ENCODE data around the gene USP21. TPM values are rescaled to one million over a fixed set of nuclear protein-coding genes. Genes with fewer than 3 reads are reported as not detected.

USP21 gene
- total RNA-seq, 1 donor from 2014 or later: 6.7 TPM

GRCh38 chr1:161153176-161153575, 6.1 kb upstream of the USP21 start:
- DNase-seq (ENCODE audit: low spot score): no peak
- TF ChIP-seq EZH2phosphoT487 (IDR thresholded peaks at IDR 0.05) (no peak), CTCF (IDR thresholded peaks at IDR 0.05) (no peak), EZH2 (IDR thresholded peaks at IDR 0.05) (no peak)

DNA sequence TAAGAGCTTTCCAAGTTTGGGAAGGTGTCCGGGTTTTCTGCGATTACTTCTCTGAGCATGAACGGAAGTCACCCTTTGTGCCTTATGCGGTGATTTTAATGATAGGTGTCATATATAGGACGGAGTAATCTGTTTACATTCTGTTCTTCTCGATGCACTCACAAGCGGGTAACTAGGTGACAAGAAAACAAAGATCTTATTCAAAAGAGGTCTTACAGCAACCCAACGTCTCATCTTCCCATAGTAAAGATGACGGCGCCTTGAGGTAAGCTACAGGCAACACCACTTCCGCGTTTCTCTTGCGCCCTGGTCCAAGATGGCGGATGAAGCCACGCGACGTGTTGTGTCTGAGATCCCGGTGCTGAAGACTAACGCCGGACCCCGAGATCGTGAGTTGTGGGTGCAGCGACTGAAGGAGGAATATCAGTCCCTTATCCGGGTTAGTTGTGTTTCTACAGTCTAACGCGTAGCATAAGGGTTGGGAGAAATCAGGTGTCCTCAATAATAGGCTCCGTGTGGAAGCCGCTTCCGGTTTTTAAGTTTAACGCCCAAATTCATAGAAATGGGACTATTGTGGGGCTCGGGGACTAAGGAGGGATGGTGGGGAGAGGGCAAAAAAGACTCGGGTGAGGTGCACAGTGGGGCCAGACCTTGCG, 5.5 kb upstream of the USP21 start, which contains the start of gene UFC1:
Gene UFC1 (plus strand): TSS at position 297 of the 656 bp plus-strand sequence. CDS start 20 bp downstream, at position 317.
- Histone ChIP-seq H3K4me2 (peak within 1 kb of the TSS; percentile 84), H3K9me3 (ENCODE audit: low read depth) (no peaks in the 10 kb centered on the region), H3K4me3 (peak within 1 kb of the TSS; percentile 91), H3K4me1 (no peaks in the 10 kb centered on the region), H3F3A (ENCODE audit: low read depth) (peaks cover 12% of the 10 kb centered on the region), H4K20me1 (ENCODE audit: low read depth) (no peaks in the 10 kb centered on the region), H3K27ac (peak within 1 kb of the TSS; percentile 77), H3K27me3 (no peaks in the 10 kb centered on the region), H3K36me3 (no peaks in the 10 kb centered on the region), H3K79me2 (ENCODE audit: low read depth) (peaks cover 19% of the 10 kb centered on the region), H2AFZ (replicated peaks) (peak within 1 kb of the TSS; percentile 96), H3K9ac (peak within 1 kb of the TSS; percentile 91)
- Mint-ChIP-seq H3K9me3 (no peaks in the 10 kb centered on the region), H3K4me3 (peak within 1 kb of the TSS; percentile 99), H3K4me1 (peaks cover 23% of the 10 kb centered on the region), H3K36me3 (peaks cover 5% of the 10 kb centered on the region), H3K27me3 (ENCODE audit: insufficient read depth, low read depth) (peaks cover 1% of the 10 kb centered on the region), H3K27ac (peak within 1 kb of the TSS; percentile 100)
- peak; percentile 89 for DNase-seq (ENCODE audit: low spot score)
- TF ChIP-seq EZH2 (IDR thresholded peaks at IDR 0.05) (no peak), EZH2phosphoT487 (IDR thresholded peaks at IDR 0.05) (no peak), CTCF (IDR thresholded peaks at IDR 0.05) (no peak)

More at GRCh38 chr1:161153176-161153575, 6.1 kb upstream of the USP21 start:
- H3K9me3 ChIP-seq (ENCODE audit: low read depth): no peaks in the 10 kb centered on the region
- peaks cover 19% of the 10 kb centered on the region for H3K79me2 ChIP-seq (ENCODE audit: low read depth)
- peak overlapping the region; percentile 96 for H2AFZ ChIP-seq (replicated peaks)
- peak overlapping the region; percentile 84 for H3K4me2 ChIP-seq
- H3K4me3 ChIP-seq: peak overlapping the region; percentile 91
- no peak overlapping the region for H3K27ac ChIP-seq
- Mint-ChIP-seq H3K27me3 (ENCODE audit: insufficient read depth, low read depth) (peaks cover 3% of the 10 kb centered on the region), H3K4me1 (peaks cover 17% of the 10 kb centered on the region), H3K9me3 (no peaks in the 10 kb centered on the region), H3K36me3 (peaks cover 5% of the 10 kb centered on the region), H3K27ac (peak overlapping the region; percentile 72), H3K4me3 (peak overlapping the region; percentile 99)
- H3K9ac ChIP-seq: peak overlapping the region; percentile 91
- H3K36me3 ChIP-seq: no peaks in the 10 kb centered on the region
- H3K4me1 ChIP-seq: no peaks in the 10 kb centered on the region
- H4K20me1 ChIP-seq (ENCODE audit: low read depth): no peaks in the 10 kb centered on the region
- H3K27me3 ChIP-seq: no peaks in the 10 kb centered on the region
- peaks cover 5% of the 10 kb centered on the region for H3F3A ChIP-seq (ENCODE audit: low read depth)

GRCh38 chr1:161157867-161158266, 1.4 kb upstream of the USP21 start:
- H3K4me3 Mint-ChIP-seq: peak overlapping the region; percentile 95
- peaks cover 7% of the 10 kb centered on the region for H3K27me3 Mint-ChIP-seq (ENCODE audit: insufficient read depth, low read depth)

More at GRCh38 chr1:161157867-161158266, 1.4 kb upstream of the USP21 start:
- Histone ChIP-seq H3K79me2 (ENCODE audit: low read depth) (peaks cover 30% of the 10 kb centered on the region), H3K9me3 (ENCODE audit: low read depth) (no peaks in the 10 kb centered on the region), H3K4me2 (no peak overlapping the region), H3K27ac (no peak overlapping the region), H2AFZ (replicated peaks) (no peak overlapping the region), H3K9ac (no peak overlapping the region), H3K4me1 (peaks cover 6% of the 10 kb centered on the region), H3K4me3 (no peak overlapping the region), H3K36me3 (no peaks in the 10 kb centered on the region), H3F3A (ENCODE audit: low read depth) (peaks cover 21% of the 10 kb centered on the region), H3K27me3 (no peaks in the 10 kb centered on the region), H4K20me1 (ENCODE audit: low read depth) (no peaks in the 10 kb centered on the region)
- DNase-seq (ENCODE audit: low spot score): no peak
- H3K27ac Mint-ChIP-seq: peak overlapping the region; percentile 67
- peaks cover 16% of the 10 kb centered on the region for H3K36me3 Mint-ChIP-seq
- H3K4me1 Mint-ChIP-seq: peaks cover 42% of the 10 kb centered on the region
- TF ChIP-seq CTCF (IDR thresholded peaks at IDR 0.05): no peak
- no peak for TF ChIP-seq EZH2phosphoT487 (IDR thresholded peaks at IDR 0.05)
- TF ChIP-seq EZH2 (IDR thresholded peaks at IDR 0.05): no peak
- no peaks in the 10 kb centered on the region for H3K9me3 Mint-ChIP-seq
